NCI-H2171 treated with DMSO at 0.1 percent for 48 hours (cell line): ENCODE results near the gene LRMDA.

ENCODE experiments used
- DNase-seq: peaks from one replicate; lab custom pipeline; 2025; lab: John Stamatoyannopoulos, UW

LRMDA gene

GRCh38 chr10:76209135-76209534 lies 777.7 kb downstream of the LRMDA start:
- no peak for DNase-seq

- DNase-seq, result no peak
Measured at GRCh38 chr10:76210211-76210610, 778.8 kb downstream of the LRMDA start.

GRCh38 chr10:76211691-76212090 lies 780.3 kb downstream of the LRMDA start:
- DNase-seq, result no peak

- peak; percentile 10 for DNase-seq
Measured at GRCh38 chr10:76213876-76214275, 782.5 kb downstream of the LRMDA start.

GRCh38 chr10:76218035-76218434 lies 786.6 kb downstream of the LRMDA start:
- DNase-seq, result no peak

GRCh38 chr10:76229341-76229740 lies 797.9 kb downstream of the LRMDA start:
- no peak for DNase-seq

GRCh38 chr10:76230921-76231285 lies 799.5 kb downstream of the LRMDA start:
- no peak for DNase-seq

- DNase-seq, result no peak
Measured at GRCh38 chr10:76231286-76231934, 800.0 kb downstream of the LRMDA start.

- no peak for DNase-seq
Measured at GRCh38 chr10:76234499-76235226, 803.2 kb downstream of the LRMDA start.

- no peak for DNase-seq
Measured at GRCh38 chr10:76236356-76236755, 804.9 kb downstream of the LRMDA start.

- no peak for DNase-seq
Measured at GRCh38 chr10:76242956-76243355, 811.5 kb downstream of the LRMDA start.

GRCh38 chr10:76244061-76244686 lies 812.8 kb downstream of the LRMDA start:
- no peak for DNase-seq

- DNase-seq, result no peak
Measured at GRCh38 chr10:76245951-76246495, 814.6 kb downstream of the LRMDA start.

- no peak for DNase-seq
Measured at GRCh38 chr10:76248649-76249200, 817.3 kb downstream of the LRMDA start.

GRCh38 chr10:76251841-76252671 lies 820.6 kb downstream of the LRMDA start:
- no peak for DNase-seq

- DNase-seq, result no peak
Measured at GRCh38 chr10:76252733-76253132, 821.3 kb downstream of the LRMDA start.

GRCh38 chr10:76255241-76255640 lies 823.8 kb downstream of the LRMDA start:
- DNase-seq, result no peak

- no peak for DNase-seq
Measured at GRCh38 chr10:76257816-76258215, 826.4 kb downstream of the LRMDA start.

GRCh38 chr10:76265441-76266113 lies 834.2 kb downstream of the LRMDA start:
- DNase-seq, result no peak

- DNase-seq, result no peak
Measured at GRCh38 chr10:76268530-76268929, 837.1 kb downstream of the LRMDA start.

- DNase-seq, result no peak
Measured at GRCh38 chr10:76268954-76269353, 837.5 kb downstream of the LRMDA start.
